HG03457 (cell line): ENCODE measurements around the gene TESK2.
"Not testable (repeated sequence)": the region's sequence is repeated elsewhere in the genome, so short reads cannot be mapped to it uniquely, and the experiment has no call there.

Experiments
- ATAC-seq: cut with Tn5 transposase; IDR thresholded peaks from one replicate; pipeline ENCODE4 v1.9.1; 2021; ENCODE audit warnings: moderate number of reproducible peaks; ENCODE audit not compliant: unreplicated experiment

The TESK2 gene

DNA sequence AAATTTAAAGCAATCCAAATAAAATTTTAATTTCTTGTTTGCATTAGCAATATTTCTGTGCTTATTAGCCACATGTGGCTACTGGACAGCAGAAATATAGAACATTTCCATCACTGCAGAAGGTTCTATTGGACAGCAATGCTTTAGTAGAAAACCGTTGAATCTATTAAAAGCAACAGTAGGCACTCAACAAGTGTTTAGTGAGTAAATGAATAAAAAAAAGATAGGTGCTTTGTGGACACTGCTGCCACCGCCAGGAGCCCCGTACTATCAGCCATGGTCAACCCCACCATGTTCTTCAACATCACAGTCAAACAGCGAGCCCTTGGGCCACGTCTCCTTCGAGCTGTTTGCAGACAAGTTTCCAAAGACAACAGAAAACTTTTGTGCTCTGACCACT is 76.2 kb downstream of the TESK2 start:
- no peak for ATAC-seq

GRCh38 chr1:45412899-45413298 is 78.1 kb downstream of the TESK2 start:
- ATAC-seq, result no peak

GRCh38 chr1:45411510-45411899 is 79.5 kb downstream of the TESK2 start:
- no peak for ATAC-seq

GRCh38 chr1:45410850-45411509 is 80.0 kb downstream of the TESK2 start:
- ATAC-seq, result no peak

DNA sequence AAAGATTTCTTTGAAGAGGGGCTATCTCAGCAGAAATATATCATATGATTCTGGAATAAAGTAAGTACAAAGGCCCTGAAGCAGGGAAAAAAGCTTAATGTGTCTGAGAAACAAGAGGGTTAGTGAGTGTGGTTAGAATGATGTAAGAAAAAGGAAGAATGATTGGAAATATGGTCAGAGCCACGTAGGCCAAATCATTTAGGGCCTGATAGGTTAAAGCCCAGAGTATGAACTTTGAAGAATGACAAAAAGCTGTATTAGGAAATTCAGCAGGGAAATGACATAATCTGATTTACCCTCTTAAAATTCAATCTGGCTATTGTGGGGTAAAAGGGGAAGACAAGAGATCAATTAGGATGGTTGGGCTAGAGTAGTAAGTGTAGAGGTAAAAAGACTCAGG is 81.7 kb downstream of the TESK2 start:
- no peak for ATAC-seq

- ATAC-seq, result no peak
Measured at GRCh38 chr1:45407629-45408287, 83.2 kb downstream of the TESK2 start.

DNA sequence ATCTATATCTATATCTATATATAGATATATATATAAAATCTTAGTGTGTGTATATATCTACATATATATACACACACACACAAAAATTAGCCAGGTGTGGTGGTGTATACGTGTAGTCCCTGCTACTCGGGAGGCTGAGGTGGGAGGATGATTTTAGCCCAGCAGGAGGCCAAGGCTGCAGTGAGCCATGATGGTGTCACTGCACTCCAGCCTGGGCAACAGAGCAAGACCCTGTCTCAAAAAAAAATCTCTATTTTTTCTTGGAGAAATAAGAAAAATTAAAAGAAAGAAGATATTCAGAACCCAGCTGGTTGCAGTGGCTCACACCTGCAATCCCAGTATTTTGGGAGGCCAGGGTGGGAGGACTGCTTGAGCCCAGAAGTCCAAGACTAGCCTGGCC is 85.3 kb downstream of the TESK2 start:
- ATAC-seq, result no peak

DNA sequence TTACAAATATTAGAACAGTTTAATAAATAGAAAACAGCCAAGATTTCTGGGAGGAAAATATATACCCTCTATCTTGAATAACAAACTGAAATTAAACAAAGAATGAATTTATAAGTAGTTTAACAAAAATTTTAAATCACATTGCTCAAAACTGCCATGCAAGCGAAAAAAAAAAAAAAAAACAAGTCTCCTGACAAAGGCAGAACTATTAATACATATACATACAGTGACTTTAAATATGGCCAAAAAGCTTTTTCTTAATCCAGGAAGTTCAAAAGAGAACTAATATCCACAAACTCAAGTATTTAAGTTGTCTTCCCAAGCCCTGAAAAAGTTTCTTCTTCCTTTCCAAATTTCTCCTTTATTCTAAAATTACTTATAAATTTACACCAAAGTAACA is 87.2 kb downstream of the TESK2 start:
- ATAC-seq, result no peak

GRCh38 chr1:45403298-45403697 is 87.7 kb downstream of the TESK2 start:
- no peak for ATAC-seq

DNA sequence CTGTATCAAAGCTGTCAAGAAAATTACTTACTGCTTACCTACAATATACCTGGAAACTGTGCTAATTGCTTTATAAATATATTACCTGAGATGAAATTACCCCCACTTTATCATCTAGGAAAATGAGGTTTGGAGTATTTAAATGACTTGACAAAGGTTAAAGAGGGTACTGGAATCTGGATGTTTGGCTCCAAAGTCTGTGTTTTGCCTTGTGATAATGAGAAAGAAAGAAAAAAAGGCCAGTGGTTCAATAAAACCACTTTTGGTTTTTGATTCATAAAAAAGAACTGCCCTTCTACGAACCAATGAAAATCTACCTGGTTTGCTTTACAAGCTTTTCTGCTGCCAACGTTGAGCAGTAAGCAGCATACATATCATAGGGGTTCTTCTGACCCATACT is 89.4 kb downstream of the TESK2 start:
- no peak for ATAC-seq

- ATAC-seq, result no peak
Measured at GRCh38 chr1:45400049-45400448, 90.9 kb downstream of the TESK2 start.

- no peak for ATAC-seq
Measured at GRCh38 chr1:45397285-45397684, 93.7 kb downstream of the TESK2 start.

DNA sequence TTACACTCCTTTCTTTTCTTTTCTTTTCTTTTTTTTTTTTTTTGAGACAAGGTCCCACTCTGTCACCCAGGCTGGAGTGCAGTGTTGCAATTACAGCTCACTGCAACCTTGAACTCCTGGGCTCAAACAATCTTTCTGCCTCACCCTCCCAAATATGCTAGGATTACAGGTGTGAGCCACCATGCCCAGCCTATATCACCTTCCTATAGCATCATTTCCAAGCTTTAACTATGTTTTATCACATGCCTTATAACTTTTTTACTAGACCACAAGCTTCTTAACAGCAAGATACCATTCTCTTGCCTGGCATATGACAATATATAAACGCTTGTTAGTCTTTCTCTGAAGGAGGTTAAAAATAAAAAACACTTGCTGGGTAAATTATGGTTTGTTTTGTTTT is 95.4 kb downstream of the TESK2 start:
- no peak for ATAC-seq

DNA sequence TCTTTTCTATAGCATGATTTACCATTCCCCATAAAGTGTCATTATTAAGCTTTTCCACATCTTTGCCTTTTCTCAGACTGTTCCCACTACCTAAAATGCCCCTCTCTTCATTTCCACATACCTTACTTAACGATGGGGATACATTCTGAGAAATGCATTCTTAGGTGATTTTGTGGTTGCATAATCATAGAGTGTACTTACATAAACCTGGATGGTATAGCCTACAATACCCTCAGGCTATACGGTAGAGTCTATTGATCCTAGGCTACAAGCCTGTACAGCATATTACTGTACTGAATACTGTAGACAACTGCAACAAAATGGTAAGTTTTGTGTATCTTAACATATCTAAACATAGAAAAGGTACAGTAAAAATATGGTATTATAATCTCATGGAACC is 95.9 kb downstream of the TESK2 start:
- ATAC-seq, result no peak

- ATAC-seq, result no peak
Measured at GRCh38 chr1:45394342-45394741, 96.6 kb downstream of the TESK2 start.

GRCh38 chr1:45393718-45394302 is 97.2 kb downstream of the TESK2 start:
- ATAC-seq, result no peak

DNA sequence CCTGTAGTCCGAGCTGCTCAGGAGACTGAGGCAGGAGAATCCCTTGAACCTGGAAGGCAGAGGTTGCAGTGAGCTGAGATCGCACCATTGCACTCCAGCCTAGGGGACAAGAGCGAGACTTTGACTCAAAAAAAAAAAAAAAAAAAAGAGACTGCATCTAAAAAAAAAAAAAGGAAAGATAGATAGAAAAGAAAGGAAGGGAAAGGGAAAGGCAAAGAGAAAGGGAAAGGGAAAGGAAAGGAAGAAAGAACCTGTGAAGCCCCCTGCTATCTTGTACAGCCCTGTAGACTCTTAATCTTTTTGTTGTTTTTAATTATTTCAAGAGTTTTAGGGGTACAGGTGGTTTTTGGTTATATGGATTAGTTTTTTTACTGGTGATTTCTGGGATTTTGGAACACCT is 104.7 kb downstream of the TESK2 start:
- ATAC-seq, result no peak

- ATAC-seq, result no peak
Measured at GRCh38 chr1:45385302-45385701, 105.7 kb downstream of the TESK2 start.

- ATAC-seq, result not testable (repeated sequence)
Measured at GRCh38 chr1:45384213-45384612, 106.8 kb downstream of the TESK2 start.

GRCh38 chr1:45383191-45383590 is 107.8 kb downstream of the TESK2 start:
- ATAC-seq, result no peak

DNA sequence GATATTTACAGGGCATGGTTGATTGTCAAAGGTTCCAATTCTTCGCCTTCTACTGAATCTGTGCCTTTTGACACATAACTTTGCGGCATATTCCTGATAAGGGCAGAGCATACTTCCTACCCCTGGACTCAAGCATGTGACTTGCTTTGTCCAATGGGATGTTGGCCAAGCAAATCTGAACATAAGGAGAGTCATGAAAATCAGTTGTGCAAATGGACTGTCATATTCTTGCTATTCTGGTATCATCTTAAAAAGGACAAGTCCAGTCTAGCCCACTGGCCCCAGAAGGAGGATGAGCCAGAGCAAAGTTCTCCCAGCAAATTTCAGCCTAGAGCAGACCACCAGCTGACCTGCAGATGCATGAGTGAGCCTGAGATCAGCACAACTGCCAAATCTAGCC is 109.7 kb downstream of the TESK2 start:
- ATAC-seq, result no peak

DNA sequence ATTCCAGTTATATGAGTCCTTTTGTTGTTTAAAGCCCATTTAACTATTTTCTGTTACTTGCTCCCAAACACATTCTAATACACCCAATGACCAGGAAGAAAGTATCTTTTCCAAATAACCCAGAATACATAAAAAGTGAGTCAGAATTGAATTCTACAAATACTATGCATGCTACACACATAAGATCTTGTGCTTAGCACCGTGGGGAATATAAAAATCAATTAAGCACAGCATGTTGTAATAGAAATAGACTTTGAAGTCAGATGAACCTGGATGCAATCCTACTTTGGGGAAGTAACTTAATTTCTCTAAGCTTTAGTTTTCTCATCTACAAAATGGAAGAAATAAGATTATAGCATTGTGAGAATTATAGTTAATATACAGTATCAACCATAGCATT is 110.2 kb downstream of the TESK2 start:
- no peak for ATAC-seq

DNA sequence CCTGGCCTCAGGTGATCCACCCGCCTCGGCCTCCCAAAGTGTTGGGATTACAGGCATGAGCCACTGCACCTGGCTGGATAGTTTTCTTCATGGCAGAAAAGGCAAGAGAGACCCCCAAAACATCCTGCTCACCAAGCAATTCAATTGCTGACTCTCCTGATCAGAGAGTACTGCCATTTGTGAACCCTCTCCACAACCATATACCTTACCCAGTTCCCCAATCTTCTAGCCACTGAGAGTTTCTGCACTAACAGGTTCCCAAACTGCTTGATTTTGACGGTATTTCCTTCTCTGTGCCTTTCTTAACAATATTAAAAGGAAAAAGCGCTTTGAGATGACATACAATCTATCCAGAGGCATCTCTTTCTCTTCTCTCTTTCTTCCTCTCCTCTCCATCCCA is 110.8 kb downstream of the TESK2 start:
- ATAC-seq, result no peak
